OCI-LY3 (cell line): Measurements from ENCODE around the gene KDM1A.

Experiments used
- CTCF ChIP-seq: fragments of 200-600, 300-600 bp; sonication (generic); IDR thresholded peaks from 2 replicates; pipeline ENCODE4 v1.5.1; 2014; ENCODE audit warnings: antibody characterized with exemption, low read length, low read depth
- EZH2phosphoT487 ChIP-seq: fragments of 200-600 bp; shearing (Covaris generic); IDR thresholded peaks from 2 replicates; pipeline ENCODE4 v1.6.1; 2018; ENCODE audit warnings: antibody characterized with exemption, mixed run types, low read depth

- TF ChIP-seq CTCF (no peak), EZH2phosphoT487 (no peak)
Measured at GRCh38 chr1:22971611-22972405, 47.5 kb upstream of the KDM1A start.
